H9 (cell line): ENCODE measurements around the gene DDX6. TPM values are rescaled to one million over a fixed set of nuclear protein-coding genes. Genes with fewer than 3 reads are reported as not detected.

ENCODE experiments used
- DNase-seq: peaks from one replicate; pipeline ENCODE4 v3.0.0-alpha.2; 2017
- H2AFZ ChIP-seq: one replicate; pipeline ENCODE4 v1.6.1; 2013; ENCODE audit warnings: mild to moderate bottlenecking, low read length, control low read depth, moderate library complexity
- H2AK5ac ChIP-seq: 2 replicates; pipeline ENCODE4 v1.6.1; 2013; ENCODE audit warnings: low read length, control low read depth, mixed read lengths; ENCODE audit not compliant: insufficient read length
- H2BK120ac ChIP-seq: one replicate; pipeline ENCODE4 v1.6.1; 2013; ENCODE audit warnings: low read depth, mild to moderate bottlenecking, low read length, control low read depth, inconsistent platforms; ENCODE audit not compliant: poor library complexity, severe bottlenecking
- H2BK12ac ChIP-seq: 2 replicates; pipeline ENCODE4 v1.6.1; 2013; ENCODE audit warnings: low read length, control low read depth, mixed read lengths, low read depth; ENCODE audit not compliant: insufficient read length
- H2BK15ac ChIP-seq: 2 replicates; pipeline ENCODE4 v1.6.1; 2013; ENCODE audit warnings: low read depth, low read length, control low read depth
- H2BK20ac ChIP-seq: one replicate; pipeline ENCODE4 v1.6.1; 2013; ENCODE audit warnings: low read depth, mild to moderate bottlenecking, low read length, control low read depth, inconsistent platforms; ENCODE audit not compliant: poor library complexity, severe bottlenecking
- H2BK5ac ChIP-seq: 2 replicates; pipeline ENCODE4 v1.6.1; 2013; ENCODE audit warnings: low read length, control low read depth, mixed read lengths; ENCODE audit not compliant: insufficient read length
- H3K14ac ChIP-seq: 2 replicates; pipeline ENCODE4 v1.6.1; 2013; ENCODE audit warnings: low read length, control low read depth; ENCODE audit not compliant: insufficient read depth
- H3K18ac ChIP-seq: 2 replicates; pipeline ENCODE4 v1.6.1; 2013; ENCODE audit warnings: low read depth, mild to moderate bottlenecking, mixed read lengths, low read length, control low read depth; ENCODE audit not compliant: insufficient read length
- H3K23ac ChIP-seq: 2 replicates; pipeline ENCODE4 v1.6.1; 2013; ENCODE audit warnings: low read length, control low read depth, mixed read lengths, low read depth; ENCODE audit not compliant: insufficient read length
- H3K23me2 ChIP-seq: 2 replicates; pipeline ENCODE4 v1.6.1; 2013; ENCODE audit warnings: low read depth, mild to moderate bottlenecking, mixed read lengths, low read length, control low read depth; ENCODE audit not compliant: insufficient read length, poor library complexity, severe bottlenecking
- H3K27ac ChIP-seq: 2 replicates; pipeline ENCODE4 v1.5.1; 2013; ENCODE audit warnings: low read length, control low read depth, mixed read lengths, low read depth; ENCODE audit not compliant: insufficient read length
- H3K27me3 ChIP-seq: 2 replicates; pipeline ENCODE4 v1.6.1; 2013; ENCODE audit warnings: low read length, control low read depth, inconsistent platforms; ENCODE audit not compliant: insufficient read depth
- H3K4ac ChIP-seq: 2 replicates; pipeline ENCODE4 v1.6.1; 2013; ENCODE audit warnings: low read depth, mild to moderate bottlenecking, control low read depth, inconsistent platforms, low read length, moderate library complexity
- H3K4me1 ChIP-seq: 2 replicates; pipeline ENCODE4 v1.6.1; 2013; ENCODE audit warnings: low read length, control low read depth, inconsistent platforms; ENCODE audit not compliant: insufficient read depth
- H3K4me2 ChIP-seq: 2 replicates; pipeline ENCODE4 v1.6.1; 2013; ENCODE audit warnings: low read length, control low read depth, mixed read lengths; ENCODE audit not compliant: insufficient read length, insufficient read depth
- H3K56ac ChIP-seq: 2 replicates; pipeline ENCODE4 v1.6.1; 2013; ENCODE audit warnings: low read depth, mild to moderate bottlenecking, mixed read lengths, low read length, control low read depth; ENCODE audit not compliant: insufficient read length
- H3K79me1 ChIP-seq: 2 replicates; pipeline ENCODE4 v1.6.1; 2013; ENCODE audit warnings: low read depth, mild to moderate bottlenecking, moderate library complexity, low read length, control low read depth, inconsistent platforms; ENCODE audit not compliant: insufficient read depth, poor library complexity, severe bottlenecking
- H3K79me2 ChIP-seq: 2 replicates; pipeline ENCODE4 v1.6.1; 2013; ENCODE audit warnings: low read length, control low read depth, inconsistent platforms; ENCODE audit not compliant: insufficient read depth
- H3K9ac ChIP-seq: 2 replicates; pipeline ENCODE4 v1.6.1; 2013; ENCODE audit warnings: low read length, control low read depth, mixed read lengths; ENCODE audit not compliant: insufficient read length; ENCODE audit errors: extremely low read depth
- H3K9me3 ChIP-seq: one replicate; pipeline ENCODE4 v1.6.1; 2013; ENCODE audit warnings: low read depth, low read length, inconsistent platforms; ENCODE audit not compliant: control insufficient read depth
- H3T11ph ChIP-seq: one replicate; pipeline ENCODE4 v1.6.1; 2013; ENCODE audit warnings: mild to moderate bottlenecking, low read length, control low read depth, inconsistent platforms
- H4K20me1 ChIP-seq: one replicate; pipeline ENCODE4 v1.6.1; 2013; ENCODE audit not compliant: control insufficient read depth, insufficient read length, insufficient read depth
- H4K5ac ChIP-seq: 2 replicates; pipeline ENCODE4 v1.6.1; 2013; ENCODE audit warnings: low read depth, mild to moderate bottlenecking, mixed read lengths, low read length, control low read depth; ENCODE audit not compliant: insufficient read length
- H4K8ac ChIP-seq: replicated peaks from 2 replicates; pipeline ENCODE4 v1.6.1; 2013; ENCODE audit warnings: low read length, control low read depth, mixed read lengths, low read depth; ENCODE audit not compliant: insufficient read length
- H4K91ac ChIP-seq: 2 replicates; pipeline ENCODE4 v1.6.1; 2013; ENCODE audit warnings: low read depth, mild to moderate bottlenecking, moderate library complexity, mixed read lengths, low read length, control low read depth; ENCODE audit not compliant: insufficient read length
- H3K27ac Mint-ChIP-seq, 3 experiments: 2 replicates in 2 of 3; 3 replicates in 1 of 3; pipeline ENCODE4 v1.8.0; 2020 to 2021; ENCODE audit warnings: mixed read lengths in 3 of 3, mild to moderate bottlenecking in 1 of 3, moderate library complexity in 1 of 3
- H3K27me3 Mint-ChIP-seq: 2 replicates; pipeline ENCODE4 v1.8.0; 2021; ENCODE audit warnings: low read depth, mild to moderate bottlenecking, moderate library complexity, mixed read lengths
- H3K36me3 Mint-ChIP-seq, 3 experiments: 2 replicates in 2 of 3; 3 replicates in 1 of 3; pipeline ENCODE4 v1.8.0; 2020 to 2021; ENCODE audit warnings: low read depth in 3 of 3, mixed read lengths in 3 of 3; ENCODE audit not compliant: insufficient read depth in 1 of 3
- H3K4me1 Mint-ChIP-seq, 2 experiments: 2 replicates each; pipeline ENCODE4 v1.8.0; 2020; ENCODE audit warnings: mixed read lengths in 2 of 2
- H3K4me3 Mint-ChIP-seq, 2 experiments: 2 replicates in 1 of 2; 3 replicates in 1 of 2; pipeline ENCODE4 v1.8.0; 2020 to 2021; ENCODE audit warnings: mild to moderate bottlenecking in 2 of 2, mixed read lengths in 2 of 2, moderate library complexity in 1 of 2
- H3K9me3 Mint-ChIP-seq, 2 experiments: 2 replicates in 1 of 2; 3 replicates in 1 of 2; pipeline ENCODE4 v1.8.0; 2020; ENCODE audit warnings: mild to moderate bottlenecking in 2 of 2, mixed read lengths in 2 of 2, moderate library complexity in 1 of 2
- CTCF ChIP-seq: fragments of 200-600 bp; sonication (generic); conservative IDR thresholded peaks from 3 replicates; pipeline ENCODE4 v1.8.0; 2021; ENCODE audit warnings: antibody characterized with exemption, mild to moderate bottlenecking
- total RNA-seq: library from RNA; stranded (reverse); gene quantifications from 2 replicates; pipeline ENCODE4 v1.2.1, GENCODE V29; 2021

The DDX6 gene
- total RNA-seq, 1 experiment from 2014 or later = 221 TPM

GRCh38 chr11:118799372-118799771, 8.4 kb upstream of the DDX6 start:
- no peak overlapping the region for H2AFZ ChIP-seq
- DNase-seq = no peak
- no peaks in the 10 kb centered on the region for H3K79me1 ChIP-seq
- no peak overlapping the region for H3K4me3 Mint-ChIP-seq
- H3K9ac ChIP-seq = no peak overlapping the region
- H3K4me1 ChIP-seq = no peaks in the 10 kb centered on the region
- no peaks in the 10 kb centered on the region; a peak in 1 of 7 replicates for H3K36me3 Mint-ChIP-seq
- no peak overlapping the region for H2AK5ac ChIP-seq
- H3K23ac ChIP-seq = no peak overlapping the region
- H2BK120ac ChIP-seq = no peak overlapping the region
- H2BK15ac ChIP-seq = no peak overlapping the region
- no peak overlapping the region for H3K4me2 ChIP-seq
- no peak overlapping the region for H3T11ph ChIP-seq
- no peak overlapping the region for H2BK20ac ChIP-seq
- no peak overlapping the region for H4K8ac ChIP-seq
- H3K23me2 ChIP-seq = no peaks in the 10 kb centered on the region
- H3K9me3 Mint-ChIP-seq = no peaks in the 10 kb centered on the region
- no peak overlapping the region for H3K4ac ChIP-seq
- no peak overlapping the region for H3K56ac ChIP-seq
- H2BK12ac ChIP-seq = no peak overlapping the region
- no peak overlapping the region for H3K18ac ChIP-seq
- H3K9me3 ChIP-seq = no peaks in the 10 kb centered on the region
- peaks cover 0 to 3% of the 10 kb centered on the region in 2 experiments; a peak in 2 of 4 replicates for H3K4me1 Mint-ChIP-seq
- H4K91ac ChIP-seq = no peak overlapping the region
- no peaks in the 10 kb centered on the region for H3K79me2 ChIP-seq
- no peaks in the 10 kb centered on the region for H4K20me1 ChIP-seq
- no peaks in the 10 kb centered on the region for H3K27me3 ChIP-seq
- no peak overlapping the region for H2BK5ac ChIP-seq
- H3K27ac ChIP-seq = no peak overlapping the region
- no peak overlapping the region for H3K14ac ChIP-seq
- H3K27ac Mint-ChIP-seq = no peak overlapping the region; a peak in 1 of 7 replicates
- no peak for TF ChIP-seq CTCF
- no peak overlapping the region for H4K5ac ChIP-seq
- H3K27me3 Mint-ChIP-seq = peaks cover 1% of the 10 kb centered on the region; the same call in 1 of the 2 replicates
